MM.1S (cell line): Measurements from ENCODE around the gene RGSL1.

ENCODE experiments used
- DNase-seq: peaks from one replicate; pipeline ENCODE4 v3.0.0-alpha.2; 2015
- H2AFZ ChIP-seq: fragments of 300-600 bp; sonication (generic); 2 replicates; pipeline ENCODE4 v1.6.0; 2016; ENCODE audit warnings: antibody characterized with exemption, low read length
- H3F3A ChIP-seq: fragments of 300-600 bp; sonication (generic); 2 replicates; pipeline ENCODE4 v1.6.1; 2016; ENCODE audit warnings: mild to moderate bottlenecking, antibody characterized with exemption, low read length, moderate library complexity, mixed read lengths; ENCODE audit not compliant: insufficient read depth
- H3K27ac ChIP-seq: fragments of 300-600 bp; sonication (generic); 2 replicates; pipeline ENCODE4 v1.5.1; 2016; ENCODE audit warnings: mild to moderate bottlenecking, low read length
- H3K27me3 ChIP-seq: fragments of 300-600 bp; sonication (generic); replicated peaks from 2 replicates; pipeline ENCODE4 v1.6.0; 2016; ENCODE audit warnings: low read length; ENCODE audit not compliant: insufficient read depth
- H3K36me3 ChIP-seq: fragments of 300-600 bp; sonication (generic); replicated peaks from 2 replicates; pipeline ENCODE4 v1.6.1; 2016; ENCODE audit warnings: mild to moderate bottlenecking, low read length, mixed read lengths; ENCODE audit not compliant: insufficient read depth
- H3K4me1 ChIP-seq: fragments of 300-600 bp; sonication (generic); 2 replicates; pipeline ENCODE4 v1.6.1; 2016; ENCODE audit warnings: low read length, mixed read lengths
- H3K4me2 ChIP-seq: fragments of 300-600 bp; sonication (generic); 2 replicates; pipeline ENCODE4 v1.6.0; 2016; ENCODE audit warnings: low read depth, low read length
- H3K4me3 ChIP-seq: fragments of 300-600 bp; sonication (generic); 2 replicates; pipeline ENCODE4 v1.5.1; 2016; ENCODE audit warnings: low read length, mixed read lengths
- H3K79me2 ChIP-seq: fragments of 300-600 bp; sonication (generic); 2 replicates; pipeline ENCODE4 v1.6.1; 2016; ENCODE audit warnings: mixed run types, low read length, mixed read lengths
- H3K9ac ChIP-seq: fragments of 300-600 bp; sonication (generic); 2 replicates; pipeline ENCODE4 v1.6.1; 2016; ENCODE audit warnings: low read length, mixed read lengths
- H3K9me2 ChIP-seq: fragments of 300-600 bp; sonication (generic); replicated peaks from 2 replicates; pipeline ENCODE4 v1.6.1; 2016; ENCODE audit warnings: mild to moderate bottlenecking, low read length, mixed read lengths; ENCODE audit not compliant: insufficient read depth
- H3K9me3 ChIP-seq: fragments of 300-600 bp; sonication (generic); replicated peaks from 2 replicates; pipeline ENCODE4 v1.6.1; 2016; ENCODE audit warnings: mild to moderate bottlenecking, low read length, mixed read lengths; ENCODE audit not compliant: insufficient read depth
- H4K20me1 ChIP-seq: fragments of 300-600 bp; sonication (generic); 2 replicates; pipeline ENCODE4 v1.6.1; 2016; ENCODE audit warnings: mild to moderate bottlenecking, low read length, moderate library complexity, mixed read lengths; ENCODE audit not compliant: insufficient read depth
- CTCF ChIP-seq: fragments of 300-600 bp; sonication (generic); IDR thresholded peaks from 2 replicates; pipeline ENCODE4 v1.5.1; 2016; ENCODE audit warnings: antibody characterized with exemption, low read length, mixed read lengths
- EZH2 ChIP-seq: fragments of 300-600 bp; sonication (generic); optimal IDR thresholded peaks from 2 replicates; pipeline ENCODE3; 2017; ENCODE audit warnings: low read depth, mild to moderate bottlenecking, antibody characterized with exemption, low read length, mixed read lengths
- EZH2phosphoT487 ChIP-seq: fragments of 300-600 bp; sonication (generic); IDR thresholded peaks from 2 replicates; pipeline ENCODE4 v1.6.1; 2018; ENCODE audit warnings: antibody characterized with exemption, low read length

The RGSL1 gene

DNA sequence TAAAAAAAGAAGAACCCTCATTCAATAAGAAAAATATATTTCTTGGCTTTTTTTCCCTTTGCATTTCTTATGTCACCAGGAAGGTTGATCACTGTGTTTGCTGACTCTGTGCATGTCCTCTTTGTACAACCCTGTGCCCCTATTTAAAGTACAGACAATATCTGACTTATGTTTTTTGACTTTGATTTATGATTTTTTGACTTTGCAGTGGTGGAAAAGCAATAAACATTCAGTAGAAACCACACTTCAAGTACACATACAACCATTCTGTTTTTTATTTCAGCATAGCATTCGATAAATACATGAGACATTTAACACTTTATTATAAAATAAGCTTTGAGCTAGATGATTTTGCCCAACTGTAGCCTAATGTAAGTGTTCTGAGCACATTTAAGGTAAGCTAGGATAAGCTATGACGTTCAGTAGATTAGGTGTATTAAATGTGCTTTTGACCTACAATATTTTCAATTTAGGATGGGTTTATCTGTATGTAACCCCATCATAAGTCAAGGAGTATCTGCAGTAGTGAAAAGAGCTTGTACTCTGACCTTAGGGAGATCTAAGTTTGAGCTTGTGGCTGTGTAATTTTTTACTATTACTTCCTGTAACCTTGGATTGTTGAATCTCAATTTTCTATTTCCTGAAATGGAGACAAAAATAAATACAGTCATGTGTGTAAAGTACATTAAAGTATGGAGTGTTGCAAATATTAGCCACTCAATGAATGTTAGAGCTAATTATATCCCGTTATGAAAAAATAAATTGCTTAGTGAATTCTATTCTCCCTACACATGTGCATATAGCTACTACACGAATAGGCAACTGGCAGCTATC, 137.9 kb downstream of the RGSL1 start:
- Histone ChIP-seq H3K9ac (peak overlapping the region; percentile 86), H3K4me3 (peak overlapping the region; percentile 88), H3K79me2 (no peaks in the 10 kb centered on the region), H3K4me2 (peak overlapping the region; percentile 73), H3K27ac (peak overlapping the region; percentile 71; the same call in 1 of the 2 replicates), H3K9me3 (no peaks in the 10 kb centered on the region), H3F3A (no peaks in the 10 kb centered on the region), H4K20me1 (no peaks in the 10 kb centered on the region), H3K27me3 (no peaks in the 10 kb centered on the region), H3K4me1 (peaks cover 5% of the 10 kb centered on the region; the same call in 1 of the 2 replicates), H2AFZ (peak overlapping the region; percentile 95), H3K36me3 (no peaks in the 10 kb centered on the region), H3K9me2 (no peaks in the 10 kb centered on the region)
- no peak for DNase-seq
- TF ChIP-seq EZH2phosphoT487 (no peak), CTCF (no peak), EZH2 (no peak)

- DNase-seq = peak; percentile 83
- Histone ChIP-seq H3K4me1 (peaks cover 5% of the 10 kb centered on the region; the same call in 1 of the 2 replicates), H3K9ac (peak within 1 kb of the TSS; percentile 86), H3K36me3 (no peaks in the 10 kb centered on the region), H3K79me2 (no peaks in the 10 kb centered on the region), H4K20me1 (no peaks in the 10 kb centered on the region), H3K27me3 (no peaks in the 10 kb centered on the region), H3K4me2 (peak within 1 kb of the TSS; percentile 73), H3K27ac (peak within 1 kb of the TSS; percentile 71), H3K9me2 (no peaks in the 10 kb centered on the region), H3K4me3 (peak within 1 kb of the TSS; percentile 88), H3K9me3 (no peaks in the 10 kb centered on the region), H3F3A (no peaks in the 10 kb centered on the region), H2AFZ (peak within 1 kb of the TSS; percentile 95)
- TF ChIP-seq EZH2 (no peak), EZH2phosphoT487 (no peak), CTCF (no peak)
These were observed 138.8 kb downstream of the RGSL1 start, which contains the start of gene RNASEL for GRCh38 chr1:182588500-182589396. Gene RNASEL, minus strand, starts transcription at chr1:182589256. Its CDS starts 2,450 bp downstream, at chr1:182586806.

DNA sequence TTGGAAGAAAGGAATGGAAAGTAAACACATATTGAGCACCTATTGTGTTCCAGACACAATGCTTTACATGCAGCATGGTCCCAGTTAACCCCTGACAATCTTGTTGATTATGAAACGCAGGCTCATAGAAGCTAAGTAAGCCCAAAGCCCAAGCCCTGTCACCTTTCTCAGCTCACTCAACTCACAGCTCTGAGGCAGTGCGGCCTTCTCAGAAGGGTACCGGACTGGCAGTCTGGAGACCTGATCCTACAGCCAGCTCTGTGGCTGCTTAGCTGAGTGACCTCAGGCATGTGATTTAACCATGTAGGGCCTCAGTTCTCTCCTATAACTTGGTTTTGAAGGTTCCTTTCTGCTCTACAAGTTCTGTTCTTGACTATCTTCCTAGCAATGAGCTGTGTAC, 139.6 kb downstream of the RGSL1 start:
- H3K9me2 ChIP-seq = no peaks in the 10 kb centered on the region
- H3K9me3 ChIP-seq = no peaks in the 10 kb centered on the region
- peak overlapping the region; percentile 73 for H3K4me2 ChIP-seq
- peak overlapping the region; percentile 86; the same call in 1 of the 2 replicates for H3K9ac ChIP-seq
- H3F3A ChIP-seq = no peaks in the 10 kb centered on the region
- no peaks in the 10 kb centered on the region; the same call in 1 of the 2 replicates for H4K20me1 ChIP-seq
- peak overlapping the region; percentile 88; the same call in 1 of the 2 replicates for H3K4me3 ChIP-seq
- H3K4me1 ChIP-seq = peaks cover 5% of the 10 kb centered on the region; the same call in 1 of the 2 replicates
- H3K36me3 ChIP-seq = no peaks in the 10 kb centered on the region
- peak overlapping the region; percentile 95 for H2AFZ ChIP-seq
- TF ChIP-seq EZH2 (no peak), CTCF (no peak), EZH2phosphoT487 (no peak)
- no peaks in the 10 kb centered on the region for H3K79me2 ChIP-seq
- no peak for DNase-seq
- H3K27me3 ChIP-seq = no peaks in the 10 kb centered on the region
- peak overlapping the region; percentile 71; the same call in 1 of the 2 replicates for H3K27ac ChIP-seq
